Stimulated activated CD8-positive, alpha-beta memory T cell treated with anti-CD3 and anti-CD28 coated beads, Interleukin-15, amount 100 ng/mL, for 1 hour (primary cell): Measurements from ENCODE around the gene GZF1.

Experiments
- DNase-seq: peaks from one replicate; pipeline ENCODE4 v3.0.0-alpha.2; 2020; ENCODE audit warnings: low read depth

GZF1 gene

GRCh38 chr20:23370274-23370673 is 8.3 kb downstream of the GZF1 start:
- DNase-seq: no peak

- no peak for DNase-seq
These were observed 8.9 kb downstream of the GZF1 start for GRCh38 chr20:23370873-23371272.

DNA sequence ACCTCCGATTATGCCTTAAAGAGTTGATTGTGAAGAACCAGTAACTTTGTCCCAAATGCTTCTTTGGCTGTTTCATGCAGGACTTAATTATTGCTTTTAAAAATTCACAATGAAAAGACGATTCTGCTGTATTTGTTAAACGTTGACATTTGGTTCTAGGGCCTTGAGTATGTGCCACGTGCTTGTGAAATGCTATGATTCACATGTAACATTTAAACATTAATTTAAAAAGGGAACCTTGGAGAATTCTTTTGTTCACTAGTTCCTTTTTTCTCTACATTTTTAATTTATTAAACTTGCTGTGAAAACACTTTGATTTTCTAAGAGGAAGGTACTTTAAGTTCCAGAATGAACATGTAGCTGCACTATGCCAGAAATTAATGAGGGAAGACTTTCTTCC is 9.5 kb downstream of the GZF1 start:
- DNase-seq: no peak

GRCh38 chr20:23374441-23374840 is 12.5 kb downstream of the GZF1 start:
- DNase-seq: no peak

- DNase-seq: no peak
These were observed 13.8 kb downstream of the GZF1 start for GRCh38 chr20:23375827-23376226.

DNA sequence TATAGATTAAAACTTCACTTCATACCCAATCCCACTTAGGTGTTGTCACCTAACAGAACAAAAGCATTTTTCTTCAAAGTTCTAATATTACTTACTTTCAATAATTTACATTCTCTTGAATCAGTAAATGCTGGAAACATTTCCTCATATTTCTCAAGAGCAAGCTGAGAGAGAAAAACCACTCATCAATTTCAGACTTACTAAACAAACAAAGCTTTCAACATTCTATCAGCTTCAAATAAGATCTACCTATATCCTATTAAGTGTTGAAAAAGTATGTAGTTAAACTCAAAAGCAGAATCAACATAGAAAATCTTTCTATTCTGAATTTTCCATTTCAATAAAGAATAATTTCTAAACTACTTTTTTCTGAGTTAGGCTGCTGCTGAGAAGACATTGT is 17.8 kb downstream of the GZF1 start:
- no peak for DNase-seq

GRCh38 chr20:23381876-23382275 is 19.9 kb downstream of the GZF1 start:
- DNase-seq: no peak

DNA sequence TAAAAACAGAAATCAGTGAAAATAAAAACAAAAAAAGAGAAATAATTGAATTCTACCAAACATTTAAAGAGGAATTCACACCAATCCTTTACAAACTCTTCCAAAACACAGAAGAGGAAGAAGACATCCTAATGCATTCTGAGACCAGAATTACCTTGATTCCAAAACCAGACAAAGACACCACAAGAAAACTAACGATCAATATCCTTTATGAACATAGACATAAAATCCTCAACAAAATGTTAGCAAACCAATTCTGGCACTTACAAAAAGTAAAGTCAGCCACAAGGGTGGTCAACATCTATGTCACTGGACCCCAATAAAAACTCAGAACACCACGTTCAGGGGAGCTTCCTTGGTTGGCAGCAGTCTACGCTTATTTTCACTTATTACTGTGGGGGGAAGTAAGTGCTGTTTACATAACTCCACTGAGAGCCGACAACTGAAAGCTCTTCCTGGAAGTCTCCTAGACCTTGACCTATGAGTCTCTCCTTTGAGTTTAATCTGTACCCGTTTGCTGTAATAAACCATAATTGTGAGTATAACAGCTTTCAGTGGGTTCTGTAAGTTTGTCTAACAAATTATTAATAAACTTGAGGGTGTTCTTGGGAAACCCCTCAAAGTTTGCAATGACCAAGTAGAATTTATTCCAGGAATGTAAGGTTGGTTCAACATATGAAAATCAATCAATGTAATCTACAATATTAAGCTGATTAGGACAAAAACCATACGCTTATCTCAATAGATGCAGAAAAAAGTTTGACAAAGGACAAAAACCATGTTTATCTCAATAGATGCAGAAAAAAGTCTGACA is 24.5 kb downstream of the GZF1 start:
- no peak for DNase-seq

DNA sequence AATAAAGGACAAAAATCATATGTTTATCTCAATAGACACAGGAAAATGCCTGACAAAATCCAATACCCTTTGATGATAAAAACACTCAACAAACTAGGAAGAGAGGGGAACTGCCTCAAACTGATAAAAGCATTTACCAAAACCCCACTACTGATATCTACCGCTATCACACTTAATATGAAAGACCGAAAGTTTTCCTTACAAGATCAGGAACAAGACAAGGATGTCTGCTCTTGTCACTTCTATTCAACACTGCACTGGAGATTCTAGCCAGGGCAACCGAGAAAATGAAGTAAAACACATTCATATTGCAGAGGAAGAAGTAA is 25.1 kb downstream of the GZF1 start:
- DNase-seq: no peak

- DNase-seq: no peak
These were observed 28.3 kb downstream of the GZF1 start for GRCh38 chr20:23390091-23390774.

GRCh38 chr20:23391707-23392310 is 29.8 kb downstream of the GZF1 start:
- DNase-seq: no peak

GRCh38 chr20:23393996-23394775 is 32.2 kb downstream of the GZF1 start:
- DNase-seq: no peak

DNA sequence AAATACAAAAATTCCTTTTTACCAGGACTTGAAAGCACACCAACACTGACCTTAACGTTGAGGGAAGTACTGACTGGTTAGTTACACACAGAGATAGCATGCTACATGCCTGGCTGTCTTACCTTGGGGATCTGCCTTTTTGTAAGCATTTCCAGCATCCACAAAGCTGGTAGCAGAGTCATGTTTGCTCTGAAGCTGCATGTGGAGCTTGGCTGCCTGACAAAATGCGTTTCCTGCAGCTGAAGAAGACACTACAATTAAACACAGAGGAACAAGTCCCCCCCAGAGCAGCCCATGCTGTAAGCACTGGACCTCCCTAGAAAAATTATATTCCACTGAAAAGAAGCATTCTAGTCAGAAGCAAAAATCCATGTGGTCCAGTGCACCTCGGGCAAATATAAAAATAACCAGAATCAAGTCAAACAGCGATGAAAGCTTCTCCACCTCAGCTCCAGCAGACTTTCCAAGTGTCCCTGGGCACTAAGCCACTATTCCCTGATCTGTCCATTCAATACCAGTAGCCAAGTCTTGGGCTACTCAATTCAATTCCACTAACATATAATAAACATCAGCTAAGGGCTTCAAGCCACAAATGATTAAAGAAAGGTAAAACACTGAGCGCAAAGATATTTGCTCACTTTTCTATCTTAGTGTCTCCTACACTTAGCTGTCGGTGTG is 35.1 kb downstream of the GZF1 start:
- no peak for DNase-seq

GRCh38 chr20:23397961-23398360 is 36.0 kb downstream of the GZF1 start:
- no peak for DNase-seq

GRCh38 chr20:23399568-23400241 is 37.7 kb downstream of the GZF1 start:
- no peak for DNase-seq

GRCh38 chr20:23401051-23401450 is 39.1 kb downstream of the GZF1 start:
- no peak for DNase-seq

DNA sequence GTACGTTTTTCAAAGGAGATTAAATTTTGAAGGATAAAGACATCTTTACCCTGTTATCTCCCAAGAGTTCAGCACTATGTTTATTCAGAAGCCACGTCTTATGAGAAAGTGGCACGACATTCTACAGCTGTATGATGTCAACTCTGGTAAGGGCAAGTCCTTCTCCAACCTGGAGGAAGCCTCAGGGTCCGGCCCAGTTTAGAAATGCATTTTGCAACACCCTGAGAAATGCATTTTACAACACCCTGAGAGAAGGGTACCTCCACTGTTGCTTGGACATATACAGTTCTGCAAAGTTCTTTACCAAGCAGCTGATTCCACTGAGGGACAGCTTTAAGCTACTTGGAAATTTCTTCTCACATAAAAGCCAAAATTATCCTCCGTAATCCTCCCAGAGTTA is 41.8 kb downstream of the GZF1 start:
- no peak for DNase-seq

DNA sequence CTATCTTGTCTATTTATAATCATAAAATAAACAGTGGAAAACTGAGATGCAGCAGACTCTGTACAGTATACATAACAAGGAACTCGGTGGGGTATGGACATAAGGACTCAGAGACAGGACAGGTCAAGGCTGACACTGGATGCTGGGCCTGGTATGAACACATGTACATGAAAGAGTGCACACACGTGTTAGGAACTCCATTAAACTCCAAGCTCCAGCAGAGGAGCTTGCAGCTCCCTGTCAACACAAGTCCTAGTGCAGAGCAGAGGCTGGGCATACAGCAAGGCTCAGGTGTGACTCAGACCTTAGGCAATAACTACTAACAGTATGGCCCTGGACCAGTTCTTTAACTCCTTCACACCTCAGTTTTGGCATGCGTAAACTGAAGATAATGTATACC is 42.2 kb downstream of the GZF1 start:
- DNase-seq: no peak

- no peak for DNase-seq
These were observed 44.9 kb downstream of the GZF1 start for GRCh38 chr20:23406880-23407279.

- no peak for DNase-seq
These were observed 45.9 kb downstream of the GZF1 start for GRCh38 chr20:23407781-23408464.

- no peak for DNase-seq
These were observed 47.0 kb downstream of the GZF1 start for GRCh38 chr20:23408957-23409356.
